COLO668 (cell line): Measurements from ENCODE around the gene CHST6.
"Not testable (repeated sequence)": the region's sequence is repeated elsewhere in the genome, so short reads cannot be mapped to it uniquely, and the experiment has no call there.

Experiments
- DNase-seq: peaks from one replicate; lab custom pipeline; 2025; ENCODE audit not compliant: unreplicated experiment; lab: John Stamatoyannopoulos, UW

CHST6 gene

GRCh38 chr16:75452464-75453190, 42.6 kb downstream of the CHST6 start:
- no peak for DNase-seq

GRCh38 chr16:75446416-75446815, 48.8 kb downstream of the CHST6 start:
- no peak for DNase-seq

GRCh38 chr16:75445298-75445697, 49.9 kb downstream of the CHST6 start:
- DNase-seq, result no peak

- DNase-seq, result no peak
These were observed 51.9 kb downstream of the CHST6 start for GRCh38 chr16:75443298-75443697.

GRCh38 chr16:75433732-75434413, 61.4 kb downstream of the CHST6 start:
- DNase-seq, result peak; percentile 71

GRCh38 chr16:75432828-75433731, 62.2 kb downstream of the CHST6 start, which contains the start of gene CFDP1:
Gene CFDP1 (minus strand): TSS chr16:75433503. CDS start chr16:75433352, 151 bp downstream.
- peak; percentile 95 for DNase-seq

GRCh38 chr16:75429621-75430403, 65.4 kb downstream of the CHST6 start:
- no peak for DNase-seq

- not testable (repeated sequence) for DNase-seq
These were observed 68.7 kb downstream of the CHST6 start for GRCh38 chr16:75426524-75426923.

- DNase-seq, result not testable (repeated sequence)
These were observed 71.0 kb downstream of the CHST6 start for GRCh38 chr16:75424105-75424762.

GRCh38 chr16:75423723-75424104, 71.5 kb downstream of the CHST6 start:
- DNase-seq, result no peak
